Measurements from ENCODE around the gene TRAIP. TPM values are rescaled to one million over a fixed set of nuclear protein-coding genes. Genes with fewer than 3 reads are reported as not detected.
"Not testable (repeated sequence)": the region's sequence is repeated elsewhere in the genome, so short reads cannot be mapped to it uniquely, and the experiment has no call there.

The TRAIP gene
- total RNA-seq, 6 donors from 2014 or later = 1.4 to 9.4 (median 3.5) TPM

DNA sequence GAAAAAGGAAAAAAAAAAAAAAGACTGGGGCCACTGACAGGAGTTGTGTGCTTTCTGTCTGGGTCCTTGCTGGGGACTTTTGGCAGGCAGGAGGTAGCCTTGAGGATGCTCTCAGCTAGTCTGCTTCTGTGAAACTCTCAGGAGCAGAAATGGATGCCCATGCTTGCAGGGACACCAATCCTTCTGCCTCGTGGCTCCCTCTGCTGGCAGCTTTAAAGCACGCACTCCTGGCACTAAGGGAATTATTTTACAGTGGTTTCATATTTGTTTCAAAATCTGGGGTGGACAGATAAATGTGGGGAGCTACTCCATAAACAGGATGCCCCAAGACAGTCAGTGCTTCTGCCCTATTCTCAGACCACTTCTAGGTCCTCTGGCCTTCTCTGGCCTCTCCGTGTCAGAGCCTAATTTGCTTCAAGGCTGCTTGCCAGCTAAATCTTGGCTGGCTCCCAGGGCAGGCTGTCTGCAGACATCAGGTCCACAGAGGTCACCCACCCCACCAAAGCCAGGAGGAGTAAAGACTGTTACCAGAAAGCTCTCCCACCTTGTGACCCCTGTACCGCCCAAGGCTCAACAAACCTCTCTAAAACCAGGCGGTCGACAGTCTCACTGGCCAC is 17.1 kb downstream of the TRAIP start:
- Histone ChIP-seq H3K4me3 (no peak overlapping the region), H3K4me1 (peaks cover 6 to 13% (median 8%) of the 10 kb centered on the region in 4 donors), H3K27me3 (no peaks in the 10 kb centered on the region), H3K27ac (peak overlapping the region in 2 of 4 donors; percentile 23 to 24), H3K9me3 (no peaks in the 10 kb centered on the region), H3K36me3 (no peaks in the 10 kb centered on the region)
- DNase-seq = peak in 1 of 2 donors; percentile 83
- TF ChIP-seq, protein P1, sequence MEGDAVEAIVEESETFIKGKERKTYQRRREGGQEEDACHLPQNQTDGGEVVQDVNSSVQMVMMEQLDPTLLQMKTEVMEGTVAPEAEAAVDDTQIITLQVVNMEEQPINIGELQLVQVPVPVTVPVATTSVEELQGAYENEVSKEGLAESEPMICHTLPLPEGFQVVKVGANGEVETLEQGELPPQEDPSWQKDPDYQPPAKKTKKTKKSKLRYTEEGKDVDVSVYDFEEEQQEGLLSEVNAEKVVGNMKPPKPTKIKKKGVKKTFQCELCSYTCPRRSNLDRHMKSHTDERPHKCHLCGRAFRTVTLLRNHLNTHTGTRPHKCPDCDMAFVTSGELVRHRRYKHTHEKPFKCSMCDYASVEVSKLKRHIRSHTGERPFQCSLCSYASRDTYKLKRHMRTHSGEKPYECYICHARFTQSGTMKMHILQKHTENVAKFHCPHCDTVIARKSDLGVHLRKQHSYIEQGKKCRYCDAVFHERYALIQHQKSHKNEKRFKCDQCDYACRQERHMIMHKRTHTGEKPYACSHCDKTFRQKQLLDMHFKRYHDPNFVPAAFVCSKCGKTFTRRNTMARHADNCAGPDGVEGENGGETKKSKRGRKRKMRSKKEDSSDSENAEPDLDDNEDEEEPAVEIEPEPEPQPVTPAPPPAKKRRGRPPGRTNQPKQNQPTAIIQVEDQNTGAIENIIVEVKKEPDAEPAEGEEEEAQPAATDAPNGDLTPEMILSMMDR (IDR thresholded peaks at IDR 0.05) = peak; percentile 79 to 90 (median 88)
- no peak for TF ChIP-seq POLR2A (IDR thresholded peaks at IDR 0.05)
- ATAC-seq (ENCODE audit: low FRiP score in 2 of 2) = peak; percentile 82 to 93
- WGBS, 2 donors = 31 to 32% methylated on average over 6 of the region's 6 CpGs

DNA sequence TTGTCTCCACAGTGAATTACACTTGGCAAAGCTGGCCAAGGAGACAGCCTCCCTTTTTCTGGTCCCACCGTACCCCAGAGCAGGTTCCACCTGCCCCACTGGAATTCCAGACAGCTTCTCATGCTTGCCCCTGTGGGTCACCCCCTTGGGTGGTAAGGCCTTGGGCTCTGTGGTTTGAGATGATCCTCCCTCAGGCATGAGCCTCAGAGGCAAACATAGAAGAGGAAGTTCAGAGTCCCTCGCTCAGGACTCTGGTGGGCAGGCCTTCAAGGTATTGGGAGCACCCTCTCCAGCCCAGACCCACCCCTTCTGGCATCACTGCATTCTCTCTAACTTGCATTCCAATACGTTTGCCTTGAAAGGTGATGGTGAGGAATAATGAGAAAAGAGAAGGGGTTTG is 25.0 kb downstream of the TRAIP start:
- H3K27me3 ChIP-seq = no peaks in the 10 kb centered on the region
- H3K27ac ChIP-seq = no peak overlapping the region
- no peak for ATAC-seq (ENCODE audit: low FRiP score in 2 of 2)
- WGBS, 2 donors = 50 to 84% methylated on average over 3 of the region's 3 CpGs
- H3K4me3 ChIP-seq = no peak overlapping the region
- no peaks in the 10 kb centered on the region for H3K9me3 ChIP-seq
- no peaks in the 10 kb centered on the region for H3K4me1 ChIP-seq
- no peak for TF ChIP-seq POLR2A (IDR thresholded peaks at IDR 0.05)
- TF ChIP-seq, protein P1 (IDR thresholded peaks at IDR 0.05) = no peak
- TF ChIP-seq POLR2AphosphoS5 (IDR thresholded peaks at IDR 0.05) = no peak
- TF ChIP-seq EP300 (IDR thresholded peaks at IDR 0.05) = no peak
- H3K36me3 ChIP-seq = peaks cover 0 to 8% (median 0%) of the 10 kb centered on the region in 4 donors
- no peak for DNase-seq

DNA sequence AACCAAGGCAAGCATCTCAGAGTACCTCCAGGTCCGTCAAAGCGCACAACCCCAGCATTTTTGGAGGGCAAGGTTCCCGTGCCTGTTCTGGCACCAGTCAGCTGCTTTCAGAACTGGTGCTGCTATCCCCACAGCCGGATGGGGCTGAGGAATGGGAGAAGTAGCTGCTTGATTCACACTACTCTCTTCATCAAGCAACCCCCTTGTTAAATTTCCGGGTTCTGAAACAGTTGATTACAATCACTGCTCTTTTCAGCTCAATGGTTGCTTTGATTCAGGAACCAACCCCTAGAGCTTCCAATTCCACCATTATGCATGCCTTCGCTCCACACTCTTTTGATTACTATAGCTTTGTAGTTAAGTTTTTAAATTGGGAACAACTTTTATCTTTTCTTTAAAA is 30.3 kb downstream of the TRAIP start:
- TF ChIP-seq EP300 (IDR thresholded peaks at IDR 0.05) (no peak), POLR2AphosphoS5 (IDR thresholded peaks at IDR 0.05) (no peak), POLR2A (IDR thresholded peaks at IDR 0.05) (no peak)
- TF ChIP-seq, protein P1 (IDR thresholded peaks at IDR 0.05) = no peak
- no peaks in the 10 kb centered on the region for H3K9me3 ChIP-seq
- 82 to 92% methylated on average over 6 of the region's 6 CpGs for WGBS, 2 donors
- no peaks in the 10 kb centered on the region for H3K4me1 ChIP-seq
- H3K27me3 ChIP-seq = no peaks in the 10 kb centered on the region
- ATAC-seq (ENCODE audit: low FRiP score in 2 of 2) = no peak
- DNase-seq = no peak
- H3K27ac ChIP-seq = no peak overlapping the region
- peaks cover 0 to 8% (median 0%) of the 10 kb centered on the region in 4 donors for H3K36me3 ChIP-seq
- H3K4me3 ChIP-seq = no peak overlapping the region

DNA sequence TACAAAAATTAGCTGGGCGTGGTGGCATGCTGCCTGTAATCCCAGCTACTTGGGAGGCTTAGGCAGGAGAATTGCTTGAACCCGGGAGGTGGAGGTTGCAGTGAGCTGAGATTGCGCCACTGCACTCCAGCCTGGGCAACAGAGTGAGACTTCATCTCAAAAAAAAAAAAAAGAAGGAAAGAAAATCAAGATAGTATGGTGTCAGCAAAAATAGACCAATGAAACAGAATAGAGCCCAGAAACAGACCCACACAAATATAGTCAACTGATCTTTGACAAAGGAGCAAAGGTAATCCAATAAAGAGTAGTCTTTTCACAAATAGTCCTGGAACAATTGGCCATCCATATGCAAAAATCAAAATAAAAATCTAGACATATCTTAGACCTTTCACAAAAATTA is 33.2 kb downstream of the TRAIP start:
- WGBS, 2 donors = 84 to 95% methylated on average over 3 of the region's 3 CpGs
- not testable (repeated sequence) for H3K36me3 ChIP-seq; H3K27me3 ChIP-seq; H3K4me3 ChIP-seq; H3K27ac ChIP-seq; H3K9me3 ChIP-seq; DNase-seq; ATAC-seq (ENCODE audit: low FRiP score in 2 of 2); H3K4me1 ChIP-seq

DNA sequence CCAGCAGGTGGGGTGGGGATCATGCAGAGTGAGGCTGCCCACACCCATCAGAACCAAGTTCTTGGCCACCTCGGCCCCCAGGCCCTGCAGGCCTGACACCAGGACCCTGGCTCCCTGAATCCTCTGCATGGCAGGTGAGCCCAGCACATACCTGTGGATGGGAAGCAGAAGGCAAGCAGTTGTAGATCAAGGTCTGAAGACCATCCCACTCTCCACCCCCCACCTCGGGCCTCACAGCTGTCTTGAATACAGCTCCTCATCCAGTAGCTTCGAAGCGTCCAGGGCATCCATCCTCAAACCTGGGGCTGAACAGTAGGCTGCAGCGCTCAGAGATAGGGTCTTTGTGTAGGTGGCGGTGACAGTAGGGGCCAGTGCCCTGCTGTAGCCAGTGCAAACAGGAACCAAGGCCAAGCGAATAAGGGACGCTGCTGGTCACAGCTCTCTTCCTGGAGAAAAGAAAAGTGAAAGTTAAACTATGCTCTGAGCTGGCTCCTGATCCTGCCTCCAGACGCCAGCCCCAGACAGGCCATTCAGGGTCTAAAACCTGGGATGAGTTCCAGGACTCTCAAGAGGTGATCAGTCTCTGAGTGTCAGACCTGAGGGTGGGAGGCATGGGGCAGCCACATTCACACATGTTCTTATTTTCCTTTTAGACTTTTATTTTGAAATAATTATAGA is 42.7 kb downstream of the TRAIP start, which contains the start of gene UBA7:
UBA7 (minus strand) TSS at position 457 of the 678 bp plus-strand sequence; CDS start at position 291, 166 bp downstream.
- Histone ChIP-seq H3K27ac (peak within 1 kb of the TSS; percentile 86 to 95 (median 88)), H3K4me3 (peak within 1 kb of the TSS; percentile 37 to 73 (median 51)), H3K27me3 (no peaks in the 10 kb centered on the region), H3K4me1 (peaks cover 23 to 40% (median 38%) of the 10 kb centered on the region in 4 donors), H3K36me3 (peaks cover 0 to 37% (median 32%) of the 10 kb centered on the region in 4 donors), H3K9me3 (no peaks in the 10 kb centered on the region)
- ATAC-seq (ENCODE audit: low FRiP score in 2 of 2) = peak; percentile 88 to 91
- TF ChIP-seq, protein P1 (IDR thresholded peaks at IDR 0.05) = no peak
- peak; percentile 22 to 58 for TF ChIP-seq POLR2AphosphoS5 (IDR thresholded peaks at IDR 0.05)
- peak in 1 of 4 donors; percentile 45 for TF ChIP-seq POLR2A (IDR thresholded peaks at IDR 0.05)
- 4 to 6% methylated on average over 5 to 7 of the region's 9 CpGs for WGBS, 2 donors
- peak; percentile 55 to 81 for DNase-seq
